Endometrial microvascular endothelial cells (primary cell): Measurements from ENCODE around the gene ARHGAP44. TPM values are rescaled to one million over a fixed set of nuclear protein-coding genes. Genes with fewer than 3 reads are reported as not detected.

ENCODE experiments used
- in situ Hi-C: cut with HindIII; loops from 2 replicates; pipeline ENCODE4 v1.10.0; 2017; ENCODE audit warnings: low sequenced_read_pairs, low pct_unique_long_range_greater_than_20kb; ENCODE audit errors: inconsistent ontology term
- total RNA-seq: library from RNA; depleted of rRNA; stranded (reverse); fragments of >200 nt; gene quantifications from one replicate; pipeline ENCODE4 v1.2.3, GENCODE V29; 2015; ENCODE audit errors: inconsistent ontology term

The ARHGAP44 gene
- total RNA-seq, 1 donor from 2014 or later, result 1.0 TPM

DNA sequence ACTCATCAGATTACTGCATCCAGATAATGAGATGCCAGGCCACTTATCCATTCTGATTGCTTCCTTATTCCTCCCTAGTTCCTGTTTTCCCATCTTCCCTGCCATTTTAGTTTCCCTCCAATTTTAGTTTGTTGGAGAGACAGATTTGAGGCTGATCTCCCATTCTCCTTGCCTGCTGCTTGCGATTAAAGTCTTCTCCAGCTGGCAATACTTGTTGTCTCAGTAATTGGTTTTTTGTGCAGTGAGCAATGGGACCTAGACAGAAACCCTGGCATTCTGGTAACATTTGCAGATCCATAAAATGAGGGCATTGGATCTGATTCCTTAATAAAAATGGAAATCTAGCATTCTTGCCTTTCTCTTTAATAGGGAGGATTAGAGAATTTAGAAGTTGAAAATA is 246.1 kb downstream of the ARHGAP44 start:
- in situ Hi-C loops, result no loop called here

DNA sequence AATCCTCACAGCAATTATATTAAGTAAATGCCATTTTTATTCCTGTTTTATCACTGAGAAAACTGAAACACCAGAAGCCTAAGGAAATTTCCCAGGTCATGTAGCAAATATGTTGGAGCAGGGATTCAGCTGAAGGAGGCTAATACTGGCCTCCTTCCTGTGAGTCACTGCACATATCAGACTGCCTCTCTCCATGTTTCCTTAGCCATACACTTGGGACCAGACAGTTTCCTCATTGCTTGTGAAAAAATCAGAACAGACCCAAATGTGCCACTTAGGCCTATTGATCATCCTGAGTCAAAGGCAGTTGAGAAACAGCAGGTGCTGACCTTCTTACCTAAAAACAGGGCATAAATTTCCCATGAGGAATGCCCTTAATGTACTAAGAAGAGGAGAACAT is 247.5 kb downstream of the ARHGAP44 start:
- in situ Hi-C loops, result no loop called here

DNA sequence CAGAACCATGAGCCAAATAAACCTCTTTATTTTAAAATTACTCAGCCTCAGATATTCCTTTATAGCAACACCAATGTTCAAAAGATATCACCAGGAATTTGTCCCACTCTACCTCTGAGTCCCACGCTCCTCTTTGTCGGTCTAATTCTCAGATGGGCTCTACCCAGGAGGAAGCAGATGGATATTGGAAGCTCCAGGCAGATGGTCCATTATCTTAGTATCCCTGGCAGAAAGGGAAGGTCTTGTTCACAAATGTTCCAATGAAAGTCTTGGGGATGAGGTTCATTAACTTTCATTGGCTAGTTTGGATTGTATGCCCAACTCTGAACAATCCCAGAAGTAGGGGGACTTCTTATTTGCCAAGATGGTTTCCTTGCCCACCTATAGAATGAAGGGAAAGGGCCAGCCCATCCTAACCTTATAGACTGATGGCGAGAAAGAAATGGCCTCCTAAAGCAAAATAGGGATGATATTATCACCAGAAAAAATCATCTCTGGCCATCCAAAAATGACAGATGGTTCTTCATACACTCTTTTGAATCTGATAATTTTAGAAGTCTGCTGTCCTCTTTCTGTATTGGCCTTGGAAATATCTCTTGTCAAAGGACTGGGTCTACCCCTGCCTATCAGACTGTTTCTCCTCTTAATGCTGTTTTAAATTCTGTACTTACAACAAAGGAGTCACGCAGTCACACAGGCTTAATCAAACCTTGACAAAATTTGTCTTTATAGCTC is 249.8 kb downstream of the ARHGAP44 start:
- in situ Hi-C loops, result no loop called here

Other genes with a start within 250 kb of the ARHGAP44 start
- gene MYOCD, start 123.6 kb upstream of the ARHGAP44 start, total RNA-seq, result 0.19 TPM
- gene ELAC2, start 228.5 kb downstream of the ARHGAP44 start, total RNA-seq, result 111 TPM